Lower leg skin (tissue), 3 donors: ENCODE results near the gene GSDMA.

ENCODE experiments used
- CTCF ChIP-seq, 3 donors: fragments of 450-650 bp; IDR thresholded peaks; one replicate each; pipeline ENCODE4 v1.5.1; 2016; ENCODE audit warnings: antibody characterized with exemption in 3 of 3, mild to moderate bottlenecking in 3 of 3, moderate library complexity in 2 of 3
- POLR2A ChIP-seq, 2 donors: fragments of 450-650 bp; IDR thresholded peaks; one replicate each; pipeline ENCODE4 v1.6.1; 2016 to 2017; ENCODE audit warnings: antibody characterized with exemption in 2 of 2, mild to moderate bottlenecking in 1 of 2, moderate library complexity in 1 of 2

DNA sequence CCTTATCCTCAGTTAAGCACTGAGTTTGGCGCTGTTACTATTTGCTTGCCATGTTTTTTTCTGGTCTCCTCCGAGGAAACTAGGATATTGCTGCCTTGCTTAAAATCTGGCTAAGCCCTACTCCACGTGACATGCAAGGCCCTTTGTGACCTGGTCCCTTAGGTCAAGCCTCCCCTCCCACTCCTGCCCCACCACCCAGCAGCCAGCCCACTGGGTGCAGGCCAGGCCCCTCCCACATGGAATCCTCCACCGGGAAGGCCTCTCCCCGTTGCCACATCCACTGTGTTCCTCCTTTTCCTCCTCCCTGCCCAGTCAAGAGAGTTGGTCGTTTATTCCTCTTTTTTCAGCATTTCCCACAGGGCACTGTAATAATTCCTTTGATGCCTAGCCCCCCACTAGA is 34.0 kb downstream of the GSDMA start:
- no peak for TF ChIP-seq CTCF (IDR thresholded peaks at IDR 0.05)
- TF ChIP-seq POLR2A (IDR thresholded peaks at IDR 0.05): no peak
